IPS DF 4.7 (cell line): ENCODE data around the gene NKX1-1.
"Not testable (repeated sequence)": the region's sequence is repeated elsewhere in the genome, so short reads cannot be mapped to it uniquely, and the experiment has no call there.

Experiments
- DNase-seq: peaks from one replicate; pipeline ENCODE4 v3.0.0-alpha.2; 2013; ENCODE audit warnings: low spot score; ENCODE audit errors: extremely low read depth

The NKX1-1 gene

DNA sequence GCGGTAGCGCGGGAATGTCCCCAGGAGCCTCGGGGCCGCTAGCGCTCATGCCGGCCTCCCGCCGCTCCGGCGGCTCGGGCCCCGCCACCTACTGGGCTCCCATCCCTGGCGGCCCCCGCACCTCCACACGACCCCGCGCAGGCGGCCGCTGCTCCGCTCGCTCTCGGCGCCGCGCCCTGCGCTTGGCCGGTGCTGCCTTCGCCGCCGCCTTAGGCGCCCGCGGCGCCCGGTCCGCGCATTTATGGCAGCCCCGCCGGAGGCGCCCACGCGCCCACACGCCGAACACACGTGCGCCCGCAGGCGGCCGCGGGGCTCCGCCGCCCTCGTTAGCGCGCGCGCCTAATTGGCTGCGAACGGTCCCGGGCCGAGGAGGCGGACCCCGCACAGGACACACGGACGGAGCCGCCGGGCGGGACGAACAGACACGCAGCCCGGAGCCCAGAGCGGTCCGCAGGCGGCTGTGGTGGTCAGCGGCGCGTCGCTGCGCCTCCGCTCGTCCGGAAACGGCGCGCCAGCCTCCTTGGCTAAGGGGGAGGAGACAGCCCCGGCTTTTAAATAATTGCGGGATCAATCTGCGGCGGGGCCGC is at the start of gene NKX1-1:
NKX1-1 (minus strand) TSS at position 49 of the 587 bp plus-strand sequence; CDS start at position 49, 0 bp downstream.
- no peak for DNase-seq

DNA sequence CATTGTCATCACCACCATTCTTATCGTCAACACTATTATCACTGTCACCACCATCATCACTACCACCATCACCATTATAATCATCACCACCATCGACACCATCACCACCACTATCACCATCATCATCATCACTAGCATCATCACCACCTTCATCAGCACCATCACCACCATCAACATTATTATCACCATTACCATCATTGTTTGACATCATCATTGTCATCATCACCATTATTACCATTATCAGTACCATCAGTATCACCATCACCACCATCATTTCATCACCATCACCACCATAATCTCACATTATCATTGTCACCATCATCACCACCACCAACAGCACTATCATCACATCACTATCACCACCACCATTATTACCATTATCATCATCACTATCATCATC is 47.5 kb upstream of the NKX1-1 start:
- DNase-seq, result no peak

DNA sequence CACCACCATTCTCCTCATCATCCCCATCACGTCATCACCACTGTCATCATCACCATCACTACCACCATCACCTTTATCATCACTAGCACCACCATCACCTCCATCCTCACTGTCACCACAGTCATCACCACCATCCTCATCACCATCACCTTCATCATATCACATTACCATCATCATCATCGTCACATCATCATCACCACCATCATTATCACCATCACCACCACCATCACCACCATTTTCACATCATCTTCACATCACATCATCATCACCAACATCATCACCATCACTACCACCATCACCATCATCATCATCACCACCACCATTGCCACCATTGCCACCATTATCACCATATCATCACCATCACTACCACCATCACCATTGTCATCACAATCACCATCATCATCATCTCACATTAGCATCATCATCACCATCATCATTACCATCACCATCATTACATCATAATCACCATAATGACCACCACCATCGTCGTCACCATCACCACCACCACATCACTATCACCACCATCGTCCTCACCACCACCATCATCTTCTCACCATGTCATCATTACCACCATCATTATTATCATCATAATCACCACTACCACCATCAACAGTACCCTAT is 46.3 kb upstream of the NKX1-1 start:
- DNase-seq, result no peak

- no peak for DNase-seq
Observed at GRCh38 chr4:1451752-1452122, 45.5 kb upstream of the NKX1-1 start.

GRCh38 chr4:1451106-1451751 is 45.0 kb upstream of the NKX1-1 start:
- no peak for DNase-seq

- DNase-seq, result no peak
Observed at GRCh38 chr4:1449833-1450741, 43.8 kb upstream of the NKX1-1 start.

- no peak for DNase-seq
Observed at GRCh38 chr4:1449475-1449832, 43.2 kb upstream of the NKX1-1 start.

- no peak for DNase-seq
Observed at GRCh38 chr4:1448589-1449420, 42.6 kb upstream of the NKX1-1 start.

DNA sequence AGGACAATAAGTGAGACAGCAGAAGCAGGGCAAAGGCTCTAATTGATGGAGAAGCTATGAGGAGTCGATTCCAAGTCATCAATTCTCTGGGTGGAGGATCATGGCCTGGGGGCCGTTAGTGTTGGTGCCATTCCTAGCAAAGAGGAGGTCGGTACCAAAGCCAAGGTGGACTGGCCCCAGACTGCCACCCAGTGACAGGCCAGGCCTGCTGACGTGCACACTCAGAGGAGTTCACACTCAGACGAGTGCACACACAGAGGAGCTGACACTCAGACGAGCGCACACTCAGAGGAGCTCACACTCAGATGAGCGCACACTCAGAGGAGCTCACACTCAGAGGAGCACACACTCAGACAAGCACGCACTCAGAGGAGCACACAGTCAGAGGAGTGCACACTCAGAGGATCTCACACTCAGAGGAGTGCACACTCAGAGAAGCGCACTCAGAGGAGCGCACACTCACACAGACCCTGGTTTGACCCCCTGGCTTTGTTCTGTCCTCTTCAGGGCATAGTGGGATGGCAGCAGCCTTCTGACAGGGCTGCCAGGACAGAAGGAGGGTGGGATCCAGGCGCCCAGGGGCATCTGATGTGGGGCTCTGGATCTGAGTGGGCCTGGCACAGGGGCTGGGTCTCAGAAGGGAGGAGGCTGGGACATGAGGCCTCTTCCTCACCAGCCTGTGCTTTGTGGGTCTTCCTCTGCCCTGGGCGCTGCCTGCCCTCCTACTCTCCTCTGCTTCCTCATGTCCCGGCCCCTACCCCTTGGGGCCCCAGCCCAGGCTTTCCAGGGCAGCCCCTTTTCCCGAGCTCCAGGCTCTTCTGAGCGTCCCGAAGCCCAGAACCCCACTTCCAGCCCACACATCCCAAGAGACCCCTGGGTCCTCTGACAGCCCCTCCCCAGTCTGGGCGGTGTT is 41.7 kb upstream of the NKX1-1 start:
- no peak for DNase-seq

GRCh38 chr4:1446502-1447386 is 40.5 kb upstream of the NKX1-1 start:
- DNase-seq, result no peak

DNA sequence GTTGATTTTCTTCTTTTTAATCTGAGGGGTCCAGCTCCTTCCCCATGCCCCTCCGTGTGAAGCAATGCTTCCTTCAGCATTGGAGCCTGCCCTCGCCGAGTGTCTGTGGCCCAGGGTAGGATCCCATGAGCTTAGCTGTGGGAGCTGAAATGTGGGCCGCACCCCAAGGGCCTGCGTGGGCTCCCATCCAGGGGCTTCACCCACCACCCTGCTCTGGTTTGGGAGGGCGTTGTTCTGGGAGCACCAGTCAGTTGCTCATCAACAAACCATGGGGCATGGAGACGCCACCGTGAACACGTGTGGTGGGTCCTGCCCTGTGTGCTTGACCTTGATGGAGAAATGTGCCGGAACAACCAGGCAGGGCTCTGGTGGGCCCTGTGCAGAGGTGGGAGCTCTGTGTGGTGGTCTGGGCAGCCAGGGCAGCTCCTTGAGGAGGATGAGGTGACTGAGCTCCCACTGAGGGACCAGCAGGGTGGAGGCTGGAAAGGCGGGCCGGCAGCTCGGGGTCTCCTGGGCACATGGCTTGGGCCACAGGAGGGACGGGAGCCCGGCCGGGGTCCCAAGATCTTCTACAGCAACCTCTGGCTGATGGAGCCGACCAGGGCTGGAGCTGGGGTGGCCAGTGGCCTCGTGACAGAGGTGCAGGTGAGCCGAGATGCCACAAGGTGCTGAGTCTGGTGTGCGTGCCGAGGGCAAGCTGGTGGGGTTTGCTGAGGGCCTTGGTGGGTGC is 39.6 kb upstream of the NKX1-1 start:
- no peak for DNase-seq

DNA sequence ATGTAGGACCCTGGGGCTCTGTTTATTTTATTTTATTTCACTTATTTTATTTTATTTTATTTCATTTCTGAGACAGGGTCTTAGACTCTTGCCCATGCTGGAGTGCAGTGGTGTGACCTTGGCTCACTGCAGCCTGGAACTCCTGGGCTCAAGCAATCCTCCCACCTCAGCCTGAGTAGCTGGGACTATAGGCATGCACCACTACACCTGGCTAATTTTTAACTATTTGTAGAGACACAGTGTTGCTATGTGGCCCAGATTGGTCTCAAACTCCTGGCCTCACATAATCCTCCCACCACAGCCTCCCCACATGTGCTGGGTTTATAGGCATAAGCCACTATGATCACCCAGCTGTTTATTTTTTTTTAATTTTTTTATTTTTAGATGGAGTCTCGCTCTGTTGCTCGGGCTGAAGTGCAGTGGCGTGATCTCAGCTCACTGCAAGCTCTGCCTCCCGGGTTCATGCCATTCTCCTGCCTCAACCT is 37.5 kb upstream of the NKX1-1 start:
- DNase-seq, result not testable (repeated sequence)

DNA sequence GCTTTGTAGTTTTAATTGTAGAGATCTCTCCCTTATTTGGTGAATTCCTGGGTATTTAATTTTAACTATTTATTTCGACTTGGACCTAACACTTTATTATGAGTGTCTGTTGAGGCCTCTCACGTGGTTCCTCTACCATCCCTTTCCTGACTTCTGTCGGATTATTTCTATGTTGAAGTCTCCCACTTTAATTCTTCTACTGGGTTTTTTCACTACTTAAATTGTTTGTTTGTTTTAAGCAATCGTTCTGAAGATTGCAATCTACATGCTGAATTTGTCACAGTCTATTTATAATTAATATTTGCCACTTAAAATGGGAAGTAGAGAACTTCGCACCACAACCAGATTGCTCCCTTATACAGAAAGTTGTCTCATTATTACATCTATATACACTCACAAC is 20.8 kb upstream of the NKX1-1 start:
- DNase-seq, result no peak

- DNase-seq, result no peak
Observed at GRCh38 chr4:1421657-1422056, 15.4 kb upstream of the NKX1-1 start.

DNA sequence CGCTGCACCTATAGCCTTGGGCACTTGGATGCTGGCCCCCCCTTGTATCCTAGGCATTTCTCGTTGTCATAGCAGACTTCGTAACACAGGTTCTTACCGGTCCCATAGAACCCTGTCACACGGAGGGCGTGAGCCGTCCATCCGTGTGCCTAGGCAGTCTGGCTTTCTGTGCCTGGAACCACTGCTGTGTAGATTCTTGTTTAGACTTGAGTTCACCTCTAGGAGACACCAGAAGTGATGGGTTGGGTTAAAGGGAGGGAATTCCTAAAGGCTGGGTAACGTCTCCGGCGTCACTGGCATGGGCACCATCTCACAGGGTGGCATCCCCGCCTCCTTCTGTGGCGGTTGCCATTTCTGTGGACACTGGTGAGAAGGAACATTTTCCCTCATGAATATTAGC is 13.5 kb upstream of the NKX1-1 start:
- no peak for DNase-seq

DNA sequence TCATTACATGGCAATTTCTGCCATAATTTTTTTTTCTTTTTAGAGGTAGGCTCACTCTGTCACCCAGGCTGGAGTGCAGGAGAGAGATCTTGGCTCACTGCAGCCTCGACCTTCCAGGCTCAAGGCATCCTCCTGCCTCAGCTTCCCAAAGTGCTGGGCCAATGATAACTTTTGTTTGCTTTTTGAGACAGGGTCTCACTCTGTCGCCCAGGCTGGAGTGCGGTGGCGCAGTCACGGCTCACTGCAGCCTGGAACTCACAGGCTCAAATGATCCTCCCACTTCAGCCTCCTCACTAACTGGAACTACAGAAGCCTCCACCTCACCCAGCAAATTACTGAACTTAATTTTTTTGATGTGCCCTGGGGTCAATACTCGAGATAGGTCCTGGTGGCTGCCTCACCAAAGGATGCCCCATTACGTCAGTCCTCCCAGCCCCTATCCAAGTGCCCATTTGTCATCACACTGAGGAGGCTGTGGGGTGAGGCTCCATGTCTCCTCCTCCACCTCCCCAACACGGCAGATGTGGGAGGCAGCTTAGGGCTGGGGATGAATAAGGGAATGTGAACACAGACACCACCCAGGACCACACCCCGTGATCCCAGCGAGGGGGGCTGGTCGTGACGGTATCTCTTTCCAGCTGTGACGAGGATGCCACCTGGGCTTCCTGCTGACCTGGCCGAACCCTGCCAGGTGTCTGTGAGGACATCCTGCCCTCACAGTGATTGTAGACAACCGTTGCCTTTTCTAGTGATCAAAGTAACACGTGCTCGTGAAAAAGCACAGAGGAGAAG is 12.4 kb upstream of the NKX1-1 start:
- DNase-seq, result no peak
